ENCODE measurements around the gene DLD.
"Not testable (repeated sequence)": the region's sequence is repeated elsewhere in the genome, so short reads cannot be mapped to it uniquely, and the experiment has no call there.

DLD gene, protein sequence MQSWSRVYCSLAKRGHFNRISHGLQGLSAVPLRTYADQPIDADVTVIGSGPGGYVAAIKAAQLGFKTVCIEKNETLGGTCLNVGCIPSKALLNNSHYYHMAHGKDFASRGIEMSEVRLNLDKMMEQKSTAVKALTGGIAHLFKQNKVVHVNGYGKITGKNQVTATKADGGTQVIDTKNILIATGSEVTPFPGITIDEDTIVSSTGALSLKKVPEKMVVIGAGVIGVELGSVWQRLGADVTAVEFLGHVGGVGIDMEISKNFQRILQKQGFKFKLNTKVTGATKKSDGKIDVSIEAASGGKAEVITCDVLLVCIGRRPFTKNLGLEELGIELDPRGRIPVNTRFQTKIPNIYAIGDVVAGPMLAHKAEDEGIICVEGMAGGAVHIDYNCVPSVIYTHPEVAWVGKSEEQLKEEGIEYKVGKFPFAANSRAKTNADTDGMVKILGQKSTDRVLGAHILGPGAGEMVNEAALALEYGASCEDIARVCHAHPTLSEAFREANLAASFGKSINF

DNA sequence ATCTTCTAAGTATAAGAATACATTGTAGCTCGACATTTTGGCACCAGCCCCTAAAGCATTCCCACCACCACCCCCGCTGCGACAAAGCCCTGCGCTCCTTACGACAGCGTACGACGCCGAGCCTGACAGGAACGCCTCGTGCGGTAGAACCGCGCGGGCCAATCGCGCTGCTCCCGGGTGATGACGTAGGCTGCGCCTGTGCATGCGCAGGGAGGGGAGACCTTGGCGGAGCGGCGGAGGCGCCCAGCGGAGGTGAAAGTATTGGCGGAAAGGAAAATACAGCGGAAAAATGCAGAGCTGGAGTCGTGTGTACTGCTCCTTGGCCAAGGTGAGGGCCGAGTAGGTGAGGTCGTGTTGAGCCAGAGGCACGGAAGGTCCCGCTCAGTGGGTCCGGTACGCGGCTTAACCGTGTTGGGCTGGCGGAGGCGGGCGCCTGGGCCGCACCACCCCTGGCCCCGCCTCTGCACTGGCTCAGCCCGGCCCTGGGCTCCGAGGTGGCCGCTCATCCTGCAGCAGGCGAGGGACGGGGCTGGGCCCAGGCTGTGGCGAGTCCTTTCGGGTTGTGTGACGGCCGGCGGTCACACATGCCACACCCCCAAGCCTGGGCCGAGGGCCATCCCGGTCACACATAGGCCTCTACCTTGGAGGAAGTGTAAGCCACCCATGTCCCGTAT is at the start of gene DLD:
TSS of gene DLD (plus strand) at position 222 of the 674 bp plus-strand sequence. CDS start at position 290, 68 bp downstream.
- DNase-seq: peak; percentile 74

DNA sequence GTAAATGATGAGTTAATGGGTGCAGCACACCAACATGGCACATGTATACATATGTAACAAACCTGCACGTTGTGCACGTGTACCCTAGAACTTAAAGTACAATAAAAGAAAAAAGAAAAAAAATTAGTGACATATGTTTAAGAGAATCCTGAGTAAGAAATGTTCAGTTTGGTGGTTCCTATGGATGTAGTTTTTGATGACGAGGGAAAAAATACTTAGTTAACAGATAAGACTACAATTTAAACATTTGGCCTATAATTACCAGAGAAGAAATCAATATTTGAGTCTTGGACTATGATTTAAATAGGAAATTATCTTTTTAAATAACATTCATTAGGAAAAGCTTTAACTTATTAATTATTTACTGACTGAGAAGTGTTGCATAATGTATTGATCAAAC is 48.8 kb upstream of the DLD start:
- DNase-seq: no peak

DNA sequence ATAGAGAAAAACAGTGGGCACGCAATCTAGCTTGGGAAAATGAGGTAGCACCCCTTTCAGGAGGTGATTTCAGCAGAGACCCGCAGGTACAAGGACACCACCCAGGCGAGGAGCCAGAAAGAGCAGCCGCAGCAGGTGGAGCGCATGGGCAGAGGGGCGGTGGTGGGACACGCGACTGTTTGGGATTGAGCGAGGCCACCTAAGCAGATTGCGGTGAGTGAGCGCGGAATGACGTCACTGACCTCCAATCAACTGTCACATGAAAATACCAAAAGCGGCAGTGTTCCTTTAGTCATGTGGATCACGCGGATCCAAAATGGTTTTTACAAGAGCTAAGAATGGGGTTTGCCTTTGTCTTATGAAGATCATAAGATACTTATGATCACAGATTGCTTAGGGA is 47.8 kb upstream of the DLD start:
- DNase-seq: no peak

DNA sequence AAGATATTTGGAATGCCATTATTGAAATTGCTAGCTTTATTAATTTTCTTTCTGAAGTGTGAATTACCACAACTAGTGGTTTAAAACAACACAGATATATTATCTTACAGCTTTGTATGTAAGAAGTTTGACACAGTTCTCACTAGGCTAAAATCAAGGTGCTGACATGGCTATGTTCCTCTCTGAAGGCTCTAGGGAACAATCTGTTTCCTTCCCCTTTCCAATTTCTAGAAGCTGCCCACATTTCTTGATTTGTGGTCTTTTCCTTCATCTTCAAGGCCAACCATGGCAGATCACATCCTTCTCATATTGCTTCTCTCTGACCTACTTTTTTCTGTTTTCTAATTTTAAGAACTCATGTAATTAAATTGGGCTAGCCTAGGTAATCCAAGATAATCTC is 44.7 kb upstream of the DLD start:
- no peak for DNase-seq

DNA sequence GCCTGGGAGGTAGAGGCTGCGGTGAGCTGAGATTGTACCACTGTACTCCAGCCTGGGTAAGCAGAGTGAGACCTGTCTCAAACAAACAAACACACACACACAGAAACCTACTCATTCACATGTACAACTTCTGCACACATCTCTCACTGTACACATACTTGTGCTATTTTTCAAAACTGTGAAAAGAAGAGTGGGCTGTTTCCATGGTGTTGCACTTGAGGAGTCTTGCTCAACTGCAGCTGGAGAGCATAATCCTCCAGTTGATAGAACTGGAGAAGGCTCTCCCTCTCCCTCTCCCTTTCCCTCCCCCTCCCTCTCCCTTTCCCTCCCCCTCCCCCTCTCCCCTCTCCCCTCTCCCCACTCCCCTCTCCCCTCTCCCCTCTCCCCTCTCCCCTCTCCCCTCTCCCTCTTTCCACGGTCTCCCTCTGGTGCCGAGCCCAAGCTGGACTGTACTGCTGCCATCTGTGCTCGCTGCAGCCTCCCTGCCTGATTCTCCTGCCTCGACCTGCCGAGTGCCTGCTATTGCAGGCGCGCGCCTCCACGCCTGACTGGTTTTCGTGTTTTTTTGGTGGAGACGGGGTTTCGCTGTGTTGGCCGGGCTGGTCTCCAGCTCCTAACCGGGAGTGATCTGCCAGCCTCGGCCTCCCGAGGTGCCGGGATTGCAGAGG is 43.7 kb upstream of the DLD start:
- no peak for DNase-seq

DNA sequence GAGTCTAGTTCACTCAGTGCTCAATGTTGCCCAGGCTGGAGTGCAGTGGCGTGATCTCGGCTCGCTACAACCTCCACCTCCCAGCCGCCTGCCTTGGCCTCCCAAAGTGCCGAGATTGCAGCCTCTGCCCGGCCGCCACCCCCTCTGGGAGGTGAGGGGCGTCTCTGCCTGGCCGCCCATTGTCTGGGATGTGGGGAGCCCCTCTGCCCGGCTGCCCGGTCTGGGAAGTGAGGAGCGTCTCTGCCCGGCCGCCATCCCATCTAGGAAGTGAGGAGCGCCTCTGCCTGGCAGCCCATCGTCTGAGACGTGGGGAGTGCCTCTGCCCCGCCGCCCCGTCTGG is 43.2 kb upstream of the DLD start:
- not testable (repeated sequence) for DNase-seq

DNA sequence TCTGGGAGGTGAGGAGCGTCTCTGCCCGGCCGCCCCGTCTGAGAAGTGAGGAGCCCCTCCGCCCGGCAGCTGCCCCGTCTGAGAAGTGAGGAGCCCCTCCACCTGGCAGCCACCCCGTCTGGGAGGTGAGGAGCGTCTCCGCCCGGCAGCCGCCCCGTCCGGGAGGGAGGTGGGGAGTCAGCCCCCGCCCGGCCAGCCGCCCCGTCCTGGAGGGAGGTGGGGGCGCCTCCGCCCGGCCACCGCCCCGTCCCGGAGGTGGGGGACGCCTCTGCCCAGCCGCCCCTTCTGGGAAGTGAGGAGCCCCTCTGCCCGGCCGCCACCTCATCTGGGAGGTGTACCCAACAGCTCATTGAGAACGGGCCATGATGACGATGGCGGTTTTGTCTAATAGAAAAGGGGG is 42.8 kb upstream of the DLD start:
- not testable (repeated sequence) for DNase-seq

DNA sequence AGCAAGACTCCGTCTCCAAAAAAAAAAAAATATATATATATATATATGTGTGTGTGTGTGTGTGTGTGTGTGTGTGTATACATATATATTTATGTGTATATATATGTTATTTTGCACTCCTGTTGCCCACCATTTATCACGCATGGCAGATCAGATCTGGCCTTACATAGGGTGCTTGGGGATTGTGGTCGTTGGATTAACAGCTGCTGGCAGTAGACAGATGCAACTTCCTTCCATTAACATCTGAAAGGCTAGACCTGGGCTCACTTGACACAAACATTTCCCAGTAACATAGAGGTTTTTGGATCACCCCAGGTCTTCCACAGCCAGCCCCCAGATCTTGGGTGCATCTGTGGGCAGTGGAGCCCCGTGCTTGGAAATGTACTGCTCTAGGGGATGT is 40.8 kb upstream of the DLD start:
- no peak for DNase-seq

DNA sequence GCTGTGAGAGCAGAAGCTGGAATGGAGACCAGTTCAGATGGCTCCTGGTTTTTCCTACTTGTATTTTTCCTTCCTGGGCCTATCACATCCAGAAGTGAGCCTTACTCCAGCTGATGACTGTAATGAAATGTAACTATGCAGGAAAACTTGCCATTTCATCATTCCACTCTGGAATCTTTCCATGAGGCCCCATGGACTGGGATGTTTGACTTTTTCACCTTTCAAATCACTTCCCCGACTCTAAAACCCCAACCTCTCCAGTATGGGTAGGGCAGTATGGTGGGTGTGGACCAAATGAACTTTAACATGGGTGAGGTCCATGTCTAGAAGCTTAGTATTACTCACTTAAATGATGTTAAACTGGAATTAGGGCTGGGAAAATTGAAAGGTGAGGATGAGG is 40.3 kb upstream of the DLD start:
- no peak for DNase-seq

DNA sequence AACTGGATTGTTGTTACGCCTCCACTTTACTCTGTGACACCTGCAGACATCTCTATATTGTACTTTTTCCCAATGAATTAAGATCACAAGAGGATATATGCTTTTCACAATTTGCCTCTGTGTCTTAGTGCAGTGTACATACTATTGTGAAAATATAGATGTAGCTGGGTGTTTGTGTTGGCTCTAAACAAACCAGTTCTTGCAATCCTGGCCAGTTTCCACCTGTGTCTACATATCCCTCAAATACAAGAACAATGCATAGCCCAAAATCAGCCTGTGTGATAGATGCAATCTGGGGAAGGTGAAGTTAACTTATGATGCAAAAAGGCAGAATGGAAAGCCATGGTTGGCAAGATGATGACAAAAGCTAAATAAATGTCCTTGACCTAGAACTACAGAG is 36.5 kb upstream of the DLD start:
- DNase-seq: no peak

DNA sequence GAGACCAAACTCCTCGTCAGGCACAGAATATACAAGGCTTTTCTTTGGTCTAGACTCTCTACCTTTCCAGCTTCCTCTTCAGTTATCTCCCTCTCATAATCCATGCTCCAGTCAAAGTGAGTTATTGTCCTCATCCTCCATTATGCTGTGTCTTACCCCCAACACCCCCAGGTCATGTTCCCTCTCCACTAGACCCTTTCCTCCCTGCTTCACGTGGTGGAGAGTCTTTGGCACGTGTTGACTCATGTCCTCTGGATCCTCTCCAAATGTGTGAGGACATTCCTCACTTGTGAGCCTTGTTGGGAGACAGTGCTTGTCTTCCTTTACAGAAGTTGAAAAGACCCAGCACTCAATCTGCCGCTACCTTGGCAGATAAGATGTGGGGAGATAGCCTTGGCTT is 36.0 kb upstream of the DLD start:
- no peak for DNase-seq

DNA sequence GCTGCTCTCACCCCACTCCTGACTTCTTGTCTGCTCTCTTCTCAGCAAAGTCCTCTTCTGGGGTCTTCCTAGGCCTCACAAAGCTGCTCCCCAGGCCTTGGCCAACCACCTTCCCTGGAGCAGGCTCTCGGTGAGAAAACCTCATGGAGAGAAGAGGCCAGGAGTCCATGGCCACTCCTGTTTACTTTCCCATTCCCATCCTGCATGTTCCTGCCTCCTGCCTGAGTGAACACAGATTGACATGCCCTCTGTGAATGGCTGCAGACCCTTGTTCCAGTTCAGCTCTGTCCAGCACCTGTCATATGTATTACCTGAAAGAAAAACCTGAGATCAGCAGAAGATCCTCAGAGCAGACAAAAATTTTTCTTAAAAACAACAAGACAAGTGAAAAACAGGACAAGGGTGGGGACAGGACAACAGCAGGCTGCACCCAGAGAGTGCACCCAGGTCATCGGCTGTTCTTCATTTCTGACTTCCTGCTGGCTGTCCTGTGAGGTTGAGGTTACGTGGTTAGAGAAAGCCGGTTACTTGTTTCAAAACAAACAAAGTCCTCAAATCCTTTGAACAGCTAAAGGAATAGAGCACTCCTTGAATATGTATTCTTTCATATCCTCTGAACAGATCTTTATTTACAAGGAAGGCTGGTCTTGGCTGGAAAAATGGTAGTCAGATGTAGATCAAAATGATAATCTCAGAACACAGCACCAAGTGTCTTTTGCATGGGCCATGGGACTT is 34.0 kb upstream of the DLD start:
- no peak for DNase-seq

DNA sequence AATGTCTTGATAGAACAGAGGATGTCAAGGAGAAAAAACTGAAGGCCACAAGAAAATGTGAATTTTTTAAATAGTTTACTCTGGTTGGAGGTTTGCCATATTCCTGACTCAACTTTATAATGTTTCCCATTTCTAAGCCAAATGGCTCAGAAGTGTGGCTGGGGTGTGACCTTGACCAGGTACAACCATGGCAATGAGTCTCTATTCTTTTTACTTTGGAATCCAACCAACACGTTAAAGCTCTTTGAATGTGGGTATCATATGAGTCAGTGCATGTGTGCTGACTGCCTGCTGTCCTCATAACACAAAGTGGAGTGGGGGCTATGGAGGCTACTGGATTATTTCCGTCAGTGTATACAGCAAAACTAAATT is 33.5 kb upstream of the DLD start:
- no peak for DNase-seq

DNA sequence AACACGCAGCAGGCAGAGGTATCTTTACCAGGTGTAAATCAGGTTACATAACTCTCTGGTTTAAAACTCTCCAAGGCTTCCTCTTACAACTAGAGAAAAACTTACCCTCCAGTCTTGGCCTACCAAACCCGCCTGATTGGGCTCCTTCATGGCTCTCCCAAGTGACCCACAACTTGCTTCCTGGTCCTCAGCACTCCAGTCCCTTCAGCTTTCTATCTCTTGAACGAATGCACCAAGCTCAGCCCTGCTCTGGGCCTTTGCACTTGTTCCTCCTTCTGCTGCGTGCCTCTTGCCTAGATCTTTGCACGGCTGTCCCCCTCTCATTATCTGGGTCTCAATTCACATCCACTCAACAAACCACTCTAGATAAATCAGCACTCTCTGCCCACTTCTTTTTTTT is 32.7 kb upstream of the DLD start:
- no peak for DNase-seq

DNA sequence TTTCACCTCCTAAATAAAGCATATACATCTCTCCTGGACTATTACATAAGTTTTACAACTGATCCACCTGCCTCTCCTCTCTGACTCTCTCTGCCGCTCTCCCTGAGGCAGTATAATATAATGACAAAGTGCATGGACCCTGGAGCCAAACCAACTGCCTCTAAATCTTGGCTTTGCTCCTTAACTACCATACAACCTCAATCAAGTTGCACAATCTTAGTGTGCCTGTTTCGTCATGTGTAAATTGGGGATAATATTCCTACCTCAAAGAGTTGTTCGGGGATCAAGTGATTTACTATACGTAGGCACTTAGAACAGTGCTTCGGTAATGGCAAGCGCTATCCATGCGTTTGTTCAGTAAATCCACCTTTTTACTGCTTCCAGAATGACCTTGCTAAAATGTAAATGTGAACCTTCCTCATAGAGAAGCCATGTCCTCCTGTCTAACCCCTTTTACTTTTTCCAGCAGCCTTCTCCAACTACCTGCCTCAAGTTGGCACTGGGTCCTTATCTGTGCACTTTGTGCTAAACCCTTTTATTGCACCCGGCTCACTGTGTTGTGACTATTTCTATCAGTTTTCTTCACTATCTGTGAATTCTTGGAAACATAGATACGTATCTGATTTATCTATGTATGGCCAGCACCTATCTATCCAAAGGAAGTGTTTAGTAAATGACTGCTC is 30.6 kb upstream of the DLD start:
- no peak for DNase-seq

DNA sequence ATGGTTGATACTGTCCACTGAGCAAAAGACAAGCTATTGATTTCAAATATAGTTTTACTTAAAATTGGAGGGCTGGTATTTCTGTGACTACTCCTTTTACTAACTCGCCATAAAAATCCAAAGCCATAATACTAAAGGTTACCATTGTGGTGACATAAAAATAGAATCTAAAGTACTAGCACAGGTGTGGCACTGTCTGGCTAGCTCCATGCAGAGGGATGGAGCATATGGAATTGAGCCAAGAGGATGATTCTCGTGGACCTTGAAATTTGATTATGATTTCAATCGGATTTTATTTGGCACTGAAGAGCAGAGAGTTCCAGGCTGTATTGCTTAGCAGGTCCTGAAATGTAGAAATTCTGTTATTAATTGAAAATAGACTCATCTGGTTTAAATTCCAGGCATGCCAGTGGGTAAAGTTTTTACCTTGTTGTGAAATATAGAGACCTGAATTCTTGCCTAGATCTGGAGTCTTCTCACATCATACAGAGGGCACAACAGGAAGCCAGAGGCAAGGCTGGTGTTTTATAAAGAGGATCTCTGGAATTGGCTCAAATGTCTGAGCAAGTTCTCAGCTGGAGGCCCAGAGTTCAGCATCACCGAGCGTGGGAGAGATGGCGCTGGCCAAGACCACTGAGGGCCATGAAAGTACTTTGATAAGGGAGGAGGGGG is 29.9 kb upstream of the DLD start:
- DNase-seq: no peak

DNA sequence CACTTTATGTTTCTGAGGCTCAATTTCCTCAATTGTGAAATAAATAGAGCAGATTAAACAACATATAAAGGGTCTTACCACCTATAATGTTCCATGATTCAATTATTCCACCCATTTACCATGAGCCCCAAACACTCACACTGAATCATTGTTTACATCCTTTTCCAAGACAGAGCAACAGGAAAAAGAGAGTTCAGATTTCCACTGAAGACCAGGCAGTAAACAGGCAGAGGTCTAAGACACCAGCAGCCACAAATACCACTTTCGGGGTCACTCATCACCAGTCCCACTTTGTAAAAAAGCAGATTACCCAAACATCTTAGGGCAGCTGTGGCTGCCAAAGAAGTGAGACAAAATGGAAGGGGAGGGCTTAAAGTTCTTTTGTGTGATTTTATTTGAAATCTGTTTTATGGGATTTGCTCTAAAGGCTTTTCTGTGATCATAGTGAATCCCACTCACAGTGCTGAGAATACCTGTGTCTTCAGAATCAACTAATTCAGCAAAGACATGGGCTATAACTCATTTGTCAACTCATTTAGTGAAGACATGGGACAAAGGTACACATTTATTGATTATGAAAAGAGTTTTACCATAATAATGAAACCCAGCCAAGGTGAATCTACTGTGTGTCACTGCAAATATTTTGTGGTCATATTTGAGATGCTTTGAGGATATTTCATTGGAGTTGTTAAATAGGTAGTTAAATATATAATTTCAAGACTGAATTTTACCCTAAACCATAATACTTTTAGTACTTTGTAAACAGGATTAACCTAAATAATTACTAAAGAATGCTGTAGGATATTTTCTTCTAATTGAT is 24.8 kb upstream of the DLD start:
- no peak for DNase-seq

DNA sequence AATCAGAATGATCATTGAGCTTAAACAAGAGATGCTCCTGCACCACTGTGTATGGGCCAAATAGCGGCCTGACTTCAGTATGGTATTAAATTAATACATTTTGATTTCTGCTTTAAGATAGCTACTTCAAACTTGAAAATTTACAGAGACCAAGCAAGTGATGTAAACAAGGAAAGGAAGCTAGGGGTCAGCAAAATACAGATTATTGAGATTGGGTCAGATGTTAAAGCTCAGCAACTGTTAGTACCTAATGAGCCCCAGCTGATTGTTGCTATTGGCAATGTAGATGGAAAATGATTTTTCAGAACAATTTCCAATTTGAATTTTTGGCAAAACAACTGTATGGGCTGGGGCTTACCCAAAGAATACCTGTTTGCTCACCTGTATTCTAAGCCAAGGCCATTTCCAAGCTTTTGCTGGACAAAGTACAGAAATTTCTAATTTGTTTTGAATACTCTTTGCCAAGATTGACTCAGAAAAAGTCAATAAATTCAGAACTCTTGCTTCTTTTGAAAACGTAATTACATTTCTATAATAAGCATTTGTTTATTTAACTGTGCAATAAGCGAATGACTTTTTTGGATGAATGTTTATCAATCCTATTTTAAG is 23.0 kb upstream of the DLD start:
- DNase-seq: no peak

DNA sequence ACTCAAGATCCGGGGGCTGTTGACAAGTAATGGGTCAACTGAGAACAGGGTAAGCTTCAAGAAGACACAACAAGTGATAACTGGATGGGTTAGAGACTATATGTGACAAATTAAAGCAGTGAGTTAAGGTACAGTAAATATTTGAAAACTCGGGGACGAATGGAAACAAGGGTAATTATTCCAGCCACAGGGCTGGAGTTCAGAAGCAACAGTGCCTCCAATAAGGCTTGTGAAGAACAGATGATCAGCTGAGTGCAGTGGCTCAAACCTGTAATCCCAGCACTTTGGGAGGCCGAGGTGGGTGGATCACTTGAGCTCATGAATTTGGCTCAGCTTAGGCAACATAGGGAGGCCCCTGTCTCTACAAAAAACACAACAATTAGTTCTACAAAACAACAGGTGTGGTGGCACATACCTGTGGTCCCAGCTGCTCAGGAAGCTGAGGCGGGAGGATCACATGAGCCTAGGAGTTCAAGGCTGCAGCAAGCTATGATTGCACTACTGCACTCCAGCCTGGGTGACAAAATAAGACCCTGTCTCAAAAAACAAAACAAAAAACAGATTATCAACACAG is 20.5 kb upstream of the DLD start:
- no peak for DNase-seq

DNA sequence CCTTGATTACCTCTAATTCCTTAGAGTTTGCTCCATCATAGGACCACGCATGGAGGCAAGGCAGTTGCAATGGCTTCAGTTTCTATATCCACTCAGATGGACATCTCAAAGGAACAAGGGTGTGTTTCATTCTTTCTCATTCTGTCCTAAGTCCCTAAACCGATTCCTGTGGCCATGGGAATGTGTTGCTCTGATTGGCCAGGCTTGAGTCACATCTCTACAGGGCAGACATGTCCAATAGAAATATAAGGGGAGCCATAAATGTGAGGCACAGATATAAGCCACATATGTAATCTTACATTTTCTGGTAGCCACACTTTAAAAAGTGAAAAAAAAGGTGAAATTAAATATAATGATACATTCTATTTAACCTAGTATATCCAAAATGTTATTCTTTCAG is 16.9 kb upstream of the DLD start:
- no peak for DNase-seq

All from NCI-H748 treated with DMSO at 0.1 percent for 48 hours (cell line).